IMR-90 (cell line): Measurements from ENCODE around the gene LCP1. TPM values are rescaled to one million over a fixed set of nuclear protein-coding genes. Genes with fewer than 3 reads are reported as not detected.

ENCODE experiments used
- ATAC-seq: fragments of 200-7000 bp; cut with Tn5 transposase; 2 replicates; pipeline ENCODE4 v1.9.1; 2020; ENCODE audit warnings: low read depth, mild to moderate bottlenecking, moderate library complexity
- BruUV-seq: library from RNA; stranded (reverse); fragments of 400-500 nt; replicated peaks from 2 replicates; lab custom pipeline; 2021; lab: Mats Ljungman, UMichigan
- CTCF ChIA-PET: fragments of 300-600 bp; formaldehyde crosslinking; extraction: SDS; loops from one replicate; lab custom pipeline; 2021; ENCODE audit warnings: antibody characterized with exemption; lab: Yijun Ruan, JAX
- POLR2A ChIA-PET: fragments of 300-600 bp; sonication (Branson Sonifier 250); formaldehyde crosslinking; loops from one replicate; lab custom pipeline; 2022; ENCODE audit warnings: antibody characterized with exemption; ENCODE audit not compliant: unreplicated experiment; lab: Charles Lee
- DNase-seq: peaks from one replicate; pipeline ENCODE4 v3.0.0; 2013
- H2AFZ ChIP-seq: replicated peaks from 2 replicates; pipeline ENCODE3; 2013; ENCODE audit warnings: low read length, mild to moderate bottlenecking; ENCODE audit not compliant: poor library complexity
- H2AK5ac ChIP-seq: 2 replicates; pipeline ENCODE4 v1.6.1; 2013; ENCODE audit warnings: low read depth, low read length, inconsistent platforms
- H2AK9ac ChIP-seq: replicated peaks from 2 replicates; pipeline ENCODE3; 2013; ENCODE audit warnings: mild to moderate bottlenecking, low read depth, low read length, moderate library complexity; ENCODE audit not compliant: poor library complexity
- H2BK120ac ChIP-seq: 2 replicates; pipeline ENCODE4 v1.6.1; 2013; ENCODE audit warnings: low read depth, low read length, inconsistent platforms
- H2BK15ac ChIP-seq: 3 replicates; pipeline ENCODE4 v1.6.1; 2013; ENCODE audit warnings: low read depth, low read length, inconsistent platforms
- H2BK20ac ChIP-seq: 2 replicates; pipeline ENCODE4 v1.6.1; 2013; ENCODE audit warnings: low read depth, mild to moderate bottlenecking, inconsistent platforms, low read length, moderate library complexity
- H2BK5ac ChIP-seq: 2 replicates; pipeline ENCODE4 v1.6.1; 2013; ENCODE audit warnings: mild to moderate bottlenecking, low read depth, low read length, inconsistent platforms; ENCODE audit not compliant: poor library complexity, severe bottlenecking
- H3K14ac ChIP-seq: replicated peaks from 2 replicates; pipeline ENCODE4 v1.6.1; 2013; ENCODE audit warnings: low read depth, low read length, inconsistent platforms
- H3K18ac ChIP-seq: 2 replicates; pipeline ENCODE4 v1.6.1; 2013; ENCODE audit warnings: low read depth, low read length, control low read depth
- H3K23ac ChIP-seq: 2 replicates; pipeline ENCODE4 v1.6.1; 2013; ENCODE audit warnings: low read depth, low read length, inconsistent platforms
- H3K27ac ChIP-seq: 2 replicates; pipeline ENCODE4 v1.5.1; 2013; ENCODE audit warnings: mild to moderate bottlenecking, control low read depth, low read length; ENCODE audit not compliant: insufficient read depth
- H3K27me3 ChIP-seq: 2 replicates; pipeline ENCODE4 v1.6.1; 2013; ENCODE audit warnings: low read length; ENCODE audit not compliant: control insufficient read depth, insufficient read depth
- H3K36me3 ChIP-seq: 2 replicates; pipeline ENCODE4 v1.6.1; 2013; ENCODE audit warnings: low read length, mixed read lengths; ENCODE audit not compliant: control insufficient read depth, insufficient read depth
- H3K4ac ChIP-seq: 2 replicates; pipeline ENCODE4 v1.6.1; 2013; ENCODE audit warnings: low read depth, low read length, inconsistent platforms
- H3K4me1 ChIP-seq: 2 replicates; pipeline ENCODE4 v1.6.1; 2013; ENCODE audit warnings: low read length, mixed read lengths; ENCODE audit not compliant: control insufficient read depth, insufficient read depth
- H3K4me2 ChIP-seq: 2 replicates; pipeline ENCODE4 v1.6.1; 2013; ENCODE audit warnings: low read depth, mild to moderate bottlenecking, control low read depth, low read length, moderate library complexity
- H3K4me3 ChIP-seq: 2 replicates; pipeline ENCODE4 v1.5.1; 2013; ENCODE audit warnings: low read depth, mild to moderate bottlenecking, control low read depth, low read length, moderate library complexity; ENCODE audit not compliant: insufficient read depth
- H3K56ac ChIP-seq: 2 replicates; pipeline ENCODE4 v1.6.1; 2013; ENCODE audit warnings: low read length, inconsistent platforms; ENCODE audit not compliant: insufficient read depth; ENCODE audit errors: extremely low read depth
- H3K79me1 ChIP-seq, 2 experiments: 2 replicates each; pipeline ENCODE4 v1.6.1; 2013; ENCODE audit warnings: low read length in 2 of 2, inconsistent platforms in 1 of 2, low read depth in 1 of 2
- H3K9ac ChIP-seq: 2 replicates; pipeline ENCODE4 v1.6.1; 2013; ENCODE audit warnings: low read depth, low read length, control low read depth
- H3K9me1 ChIP-seq: 2 replicates; pipeline ENCODE4 v1.6.1; 2013; ENCODE audit warnings: low read length, inconsistent platforms; ENCODE audit not compliant: insufficient read depth
- H3K9me3 ChIP-seq: 2 replicates; pipeline ENCODE4 v1.6.1; 2013; ENCODE audit warnings: low read length; ENCODE audit not compliant: control insufficient read depth, insufficient read depth
- H4K20me1 ChIP-seq: 2 replicates; pipeline ENCODE4 v1.6.1; 2013; ENCODE audit warnings: low read length, inconsistent platforms; ENCODE audit not compliant: insufficient read depth
- H4K5ac ChIP-seq: 2 replicates; pipeline ENCODE4 v1.6.1; 2013; ENCODE audit warnings: mild to moderate bottlenecking, low read depth, low read length, control low read depth
- H4K8ac ChIP-seq, 2 experiments: 2 replicates each; pipeline ENCODE4 v1.6.1; 2013; ENCODE audit warnings: low read depth in 2 of 2, low read length in 2 of 2, control low read depth in 1 of 2, inconsistent platforms in 1 of 2
- H4K91ac ChIP-seq: 2 replicates; pipeline ENCODE4 v1.6.1; 2013; ENCODE audit warnings: low read depth, low read length, inconsistent platforms; ENCODE audit not compliant: insufficient read depth
- CEBPB ChIP-seq: IDR thresholded peaks from 2 replicates; pipeline ENCODE4 v1.6.1; 2012; ENCODE audit warnings: low read depth, low read length, improper control_type of control experiment
- CHD1 ChIP-seq: IDR thresholded peaks from 2 replicates; pipeline ENCODE4 v1.6.1; 2012; ENCODE audit warnings: low read depth, low read length, improper control_type of control experiment
- CTCF ChIP-seq: conservative IDR thresholded peaks from 2 replicates; pipeline ENCODE4 v1.5.1; 2012; ENCODE audit warnings: mild to moderate bottlenecking, low read depth, low read length, improper control_type of control experiment
- FOS ChIP-seq: fragments of 150-350 bp; IDR thresholded peaks from 2 replicates; pipeline ENCODE4 v1.6.1; 2016; ENCODE audit warnings: low read depth, low read length
- MAZ ChIP-seq: IDR thresholded peaks from 2 replicates; pipeline ENCODE4 v1.6.1; 2012; ENCODE audit warnings: low read depth, mild to moderate bottlenecking, low read length, improper control_type of control experiment, moderate library complexity, borderline replicate concordance
- MXI1 ChIP-seq: IDR thresholded peaks from 2 replicates; pipeline ENCODE4 v1.6.1; 2012; ENCODE audit warnings: low read depth, mild to moderate bottlenecking, low read length, moderate library complexity, borderline replicate concordance
- POLR2A ChIP-seq: IDR thresholded peaks from 2 replicates; pipeline ENCODE4 v1.6.1; 2012; ENCODE audit warnings: mild to moderate bottlenecking, low read depth, low read length
- RAD21 ChIP-seq: IDR thresholded peaks from 2 replicates; pipeline ENCODE4 v1.6.1; 2012; ENCODE audit warnings: low read length, improper control_type of control experiment
- RFX5 ChIP-seq: IDR thresholded peaks from 2 replicates; pipeline ENCODE4 v1.8.0; 2012; ENCODE audit warnings: low read depth, mild to moderate bottlenecking, low read length, moderate library complexity
- SMC3 ChIP-seq: fragments of 150-350 bp; IDR thresholded peaks from 2 replicates; pipeline ENCODE4 v1.6.1; 2016; ENCODE audit warnings: low read depth, mild to moderate bottlenecking, antibody characterized with exemption, low read length, moderate library complexity
- WGBS, 2 experiments: methylation state at CpG; one replicate each; pipeline versions ENCODE4 v1.1.5 to v1.1.7; 2013; ENCODE audit warnings: missing lambda C conversion rate in 2 of 2; ENCODE audit not compliant: insufficient read length in 1 of 2; ENCODE audit errors: extremely low coverage in 2 of 2; 5-methylcytosine and 5-hydroxymethylcytosine counted together
- dilution Hi-C: fragments of 300-500 bp; cut with HindIII; formaldehyde crosslinking; loops from one replicate; pipeline ENCODE4 v1.14.3; 2018; ENCODE audit warnings: low sequenced_read_pairs; ENCODE audit not compliant: unreplicated experiment
- in situ Hi-C: fragments of 300-500 bp; cut with MboI; formaldehyde crosslinking; loops from 3 replicates; pipeline ENCODE4 v1.14.3; 2019; ENCODE audit warnings: low sequenced_read_pairs, inconsistent platforms, mixed read lengths
- intact Hi-C: fragments of 100-400 bp; cut with micrococcal nuclease; formaldehyde crosslinking; loops from 2 replicates; pipeline ENCODE4 v1.10.0; 2022
- polyA plus RNA-seq, 3 experiments: library from polyadenylated mRNA; depleted of rRNA; stranded (reverse); fragments of >200 nt; gene quantifications; 2 replicates each; pipeline ENCODE4 v1.2.3, GENCODE V29; 2012; ENCODE audit warnings: low replicate concordance in 1 of 3
- total RNA-seq: library from RNA; depleted of rRNA; stranded (reverse); fragments of >200 nt; gene quantifications from 2 replicates; pipeline ENCODE4 v1.2.3, GENCODE V29; 2012

The LCP1 gene
- total and polyA plus RNA-seq, 2 of the 4 experiments (the other 2 are of a cell fraction): not detected

GRCh38 chr13:46181840-46182490, at the start of gene LCP1 (continued):
- no peak for TF ChIP-seq CTCF
- TF ChIP-seq FOS: no peak

GRCh38 chr13:46229251-46229650, 47.3 kb upstream of the LCP1 start:
- in situ Hi-C loops: no loop called here
- WGBS, 2 experiments: 63% methylated on average over 2 of the region's 2 CpGs; no CpG with 5 or more reads in 1 of the 2 experiments
- CTCF ChIA-PET: no interaction called here

More at GRCh38 chr13:46229251-46229650, 47.3 kb upstream of the LCP1 start:
- Histone ChIP-seq H3K9ac (no peak overlapping the region), H3K27ac (no peak overlapping the region), H2AK5ac (no peak overlapping the region), H2BK20ac (no peak overlapping the region), H4K20me1 (no peaks in the 10 kb centered on the region), H3K4me2 (no peak overlapping the region), H2BK5ac (no peak overlapping the region), H3K36me3 (no peaks in the 10 kb centered on the region), H4K5ac (no peak overlapping the region), H3K18ac (no peak overlapping the region), H2AK9ac (no peak overlapping the region), H3K4me1 (no peaks in the 10 kb centered on the region), H2BK15ac (no peak overlapping the region), H3K9me1 (no peaks in the 10 kb centered on the region), H3K56ac (no peak overlapping the region), H2AFZ (no peak overlapping the region), H3K9me3 (no peaks in the 10 kb centered on the region), H2BK120ac (no peak overlapping the region), H4K91ac (no peak overlapping the region), H3K4me3 (no peak overlapping the region), H3K27me3 (no peaks in the 10 kb centered on the region), H3K23ac (no peak overlapping the region), H3K4ac (no peak overlapping the region), H3K14ac (no peak overlapping the region), H3K79me1 (no peaks in the 10 kb centered on the region), H4K8ac (no peak overlapping the region)
- no peak for ATAC-seq
- no peak for DNase-seq
- BruUV-seq: no TSS peak
- no peak for TF ChIP-seq MXI1
- TF ChIP-seq CTCF: no peak
- TF ChIP-seq MAZ: no peak
- TF ChIP-seq CEBPB: no peak
- no peak for TF ChIP-seq CHD1
- TF ChIP-seq SMC3: no peak
- TF ChIP-seq RAD21: no peak
- no peak for TF ChIP-seq POLR2A
- TF ChIP-seq RFX5: no peak
- dilution Hi-C loops (no loop called here), intact Hi-C loops (no loop called here)
- POLR2A ChIA-PET: no interaction called here
